ENCODE measurements around the gene SLC35B2.
A peak's percentile ranks its signal among the peaks of the same experiment; 100 is the strongest.

Gene SLC35B2

DNA sequence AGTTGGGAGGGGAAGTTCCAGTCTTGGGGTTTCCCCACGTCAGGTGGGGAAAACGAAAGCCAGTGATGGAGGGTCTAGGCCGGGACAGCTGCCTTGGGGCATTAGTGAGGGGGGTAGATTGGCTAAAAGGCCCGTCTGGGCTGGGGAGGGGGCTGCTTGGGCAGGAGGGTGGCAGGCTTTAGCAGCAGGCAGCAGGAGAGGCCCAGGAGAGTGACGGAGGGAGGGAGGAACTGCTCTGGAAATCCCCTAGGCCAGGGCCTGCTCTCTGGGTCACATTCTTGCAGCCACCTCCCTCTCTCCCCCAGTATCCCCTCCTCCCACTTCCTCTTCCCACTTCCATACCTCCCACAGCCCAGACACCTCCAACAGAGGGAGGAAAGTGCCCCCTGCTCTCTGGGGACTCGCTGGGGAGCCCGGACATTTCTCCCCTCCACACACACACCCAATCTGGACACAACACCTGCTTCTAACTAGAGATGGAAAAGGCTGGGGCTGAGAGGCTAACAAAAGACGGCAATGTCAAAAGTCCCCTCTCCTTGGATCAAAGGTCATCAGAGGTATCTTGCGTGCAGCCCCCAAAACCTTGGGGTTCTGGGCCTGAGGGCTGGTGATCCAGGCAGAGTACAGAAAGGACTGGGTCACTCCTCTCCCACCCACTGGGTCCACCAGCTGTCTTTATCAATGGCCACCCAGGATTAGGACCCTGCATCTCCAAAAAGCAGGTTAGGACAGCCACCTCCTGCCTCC, 6.2 kb upstream of the SLC35B2 start:
- CTCF ChIA-PET, result interaction anchor here (0.6 to 2.6 kb wide), 6 partner anchors 10 to 134 kb away, joined by 3 to 8 read pairs (median 3); no protein-coding TSS in a partner anchor
- Histone ChIP-seq H3K4me1 (ENCODE audit: control insufficient read depth, insufficient read depth, low read length) (peaks cover 4% of the 10 kb centered on the region; the same call in 1 of the 2 replicates), H3K9me3 (ENCODE audit: control insufficient read depth, insufficient read depth, low read depth, low read length) (no peaks in the 10 kb centered on the region), H3K4me3 (ENCODE audit: low read depth, low read length) (no peak overlapping the region), H3K36me3 (ENCODE audit: control insufficient read depth in 2 of 2, insufficient read depth in 1 of 2, low read length in 2 of 2) (peaks cover 0 to 29% of the 10 kb centered on the region in 2 experiments; a peak in 1 of 3 replicates), H3K27ac (ENCODE audit: extremely low read depth, low read depth, low read length) (no peak overlapping the region)
- POLR2A ChIA-PET, result interaction anchor here (0.6 to 2.2 kb wide), 3 partner anchors 11 to 50 kb away, joined by 3 to 15 read pairs (median 4); partner anchors contain the start of genes AARS2 and HSP90AB1
- TF ChIP-seq ZNF211 (tag by site-specific recombination; IDR thresholded peaks at IDR 0.05; ENCODE audit: low read depth) (no peak), ZNF571 (tag by site-specific recombination; IDR thresholded peaks at IDR 0.05) (no peak), SP7 (tag by site-specific recombination; IDR thresholded peaks at IDR 0.05) (no peak), ZFP69B (tag by site-specific recombination; IDR thresholded peaks at IDR 0.05) (no peak), ZNF350 (tag by site-specific recombination; IDR thresholded peaks at IDR 0.05) (no peak), ZNF792 (tag by site-specific recombination; IDR thresholded peaks at IDR 0.05) (no peak), ZNF426 (tag by site-specific recombination; IDR thresholded peaks at IDR 0.05) (no peak), ZIC2 (tag by site-specific recombination; IDR thresholded peaks at IDR 0.05) (no peak), GLIS1 (tag by site-specific recombination; IDR thresholded peaks at IDR 0.05) (peak; percentile 80), SP2 (tag by site-specific recombination; IDR thresholded peaks at IDR 0.05) (peak; percentile 33; the same call in 1 of the 2 replicates), ZNF221 (tag by site-specific recombination; IDR thresholded peaks at IDR 0.05; ENCODE audit: borderline replicate concordance) (no peak), ZNF629 (tag by site-specific recombination; IDR thresholded peaks at IDR 0.05) (no peak), ZNF24 (tag by site-specific recombination; IDR thresholded peaks at IDR 0.05) (no peak), ZNF292 (tag by site-specific recombination; IDR thresholded peaks at IDR 0.05; ENCODE audit: borderline replicate concordance, low read depth) (no peak), ZNF416 (tag by site-specific recombination; IDR thresholded peaks at IDR 0.05) (no peak), KLF7 (tag by site-specific recombination; IDR thresholded peaks at IDR 0.05; ENCODE audit: borderline replicate concordance) (no peak), ZSCAN16 (tag by site-specific recombination; IDR thresholded peaks at IDR 0.05) (no peak), BCL11B (tag by site-specific recombination; IDR thresholded peaks at IDR 0.05; ENCODE audit: low read depth) (no peak)
- TF ChIP-seq, protein P1, sequence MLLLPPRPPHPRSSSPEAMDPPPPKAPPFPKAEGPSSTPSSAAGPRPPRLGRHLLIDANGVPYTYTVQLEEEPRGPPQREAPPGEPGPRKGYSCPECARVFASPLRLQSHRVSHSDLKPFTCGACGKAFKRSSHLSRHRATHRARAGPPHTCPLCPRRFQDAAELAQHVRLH (tag by site-specific recombination; IDR thresholded peaks at IDR 0.05), result no peak
- TF ChIP-seq, protein P2, sequence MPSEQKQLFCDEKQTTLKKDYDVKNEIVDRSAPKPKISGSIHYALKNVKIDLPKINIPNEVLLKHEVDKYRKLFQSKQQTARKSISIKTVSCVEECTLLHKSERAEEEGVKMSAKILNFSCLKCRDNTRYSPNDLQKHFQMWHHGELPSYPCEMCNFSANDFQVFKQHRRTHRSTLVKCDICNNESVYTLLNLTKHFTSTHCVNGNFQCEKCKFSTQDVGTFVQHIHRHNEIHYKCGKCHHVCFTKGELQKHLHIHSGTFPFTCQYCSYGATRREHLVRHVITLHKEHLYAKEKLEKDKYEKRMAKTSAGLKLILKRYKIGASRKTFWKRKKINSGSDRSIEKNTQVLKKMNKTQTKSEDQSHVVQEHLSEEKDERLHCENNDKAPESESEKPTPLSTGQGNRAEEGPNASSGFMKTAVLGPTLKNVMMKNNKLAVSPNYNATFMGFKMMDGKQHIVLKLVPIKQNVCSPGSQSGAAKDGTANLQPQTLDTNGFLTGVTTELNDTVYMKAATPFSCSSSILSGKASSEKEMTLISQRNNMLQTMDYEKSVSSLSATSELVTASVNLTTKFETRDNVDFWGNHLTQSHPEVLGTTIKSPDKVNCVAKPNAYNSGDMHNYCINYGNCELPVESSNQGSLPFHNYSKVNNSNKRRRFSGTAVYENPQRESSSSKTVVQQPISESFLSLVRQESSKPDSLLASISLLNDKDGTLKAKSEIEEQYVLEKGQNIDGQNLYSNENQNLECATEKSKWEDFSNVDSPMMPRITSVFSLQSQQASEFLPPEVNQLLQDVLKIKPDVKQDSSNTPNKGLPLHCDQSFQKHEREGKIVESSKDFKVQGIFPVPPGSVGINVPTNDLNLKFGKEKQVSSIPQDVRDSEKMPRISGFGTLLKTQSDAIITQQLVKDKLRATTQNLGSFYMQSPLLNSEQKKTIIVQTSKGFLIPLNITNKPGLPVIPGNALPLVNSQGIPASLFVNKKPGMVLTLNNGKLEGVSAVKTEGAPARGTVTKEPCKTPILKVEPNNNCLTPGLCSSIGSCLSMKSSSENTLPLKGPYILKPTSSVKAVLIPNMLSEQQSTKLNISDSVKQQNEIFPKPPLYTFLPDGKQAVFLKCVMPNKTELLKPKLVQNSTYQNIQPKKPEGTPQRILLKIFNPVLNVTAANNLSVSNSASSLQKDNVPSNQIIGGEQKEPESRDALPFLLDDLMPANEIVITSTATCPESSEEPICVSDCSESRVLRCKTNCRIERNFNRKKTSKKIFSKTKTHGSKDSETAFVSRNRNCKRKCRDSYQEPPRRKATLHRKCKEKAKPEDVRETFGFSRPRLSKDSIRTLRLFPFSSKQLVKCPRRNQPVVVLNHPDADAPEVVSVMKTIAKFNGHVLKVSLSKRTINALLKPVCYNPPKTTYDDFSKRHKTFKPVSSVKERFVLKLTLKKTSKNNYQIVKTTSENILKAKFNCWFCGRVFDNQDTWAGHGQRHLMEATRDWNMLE (tag by site-specific recombination; conservative IDR thresholded peaks at IDR 0.05; ENCODE audit: low read depth), result no peak
- TF ChIP-seq, protein P3, sequence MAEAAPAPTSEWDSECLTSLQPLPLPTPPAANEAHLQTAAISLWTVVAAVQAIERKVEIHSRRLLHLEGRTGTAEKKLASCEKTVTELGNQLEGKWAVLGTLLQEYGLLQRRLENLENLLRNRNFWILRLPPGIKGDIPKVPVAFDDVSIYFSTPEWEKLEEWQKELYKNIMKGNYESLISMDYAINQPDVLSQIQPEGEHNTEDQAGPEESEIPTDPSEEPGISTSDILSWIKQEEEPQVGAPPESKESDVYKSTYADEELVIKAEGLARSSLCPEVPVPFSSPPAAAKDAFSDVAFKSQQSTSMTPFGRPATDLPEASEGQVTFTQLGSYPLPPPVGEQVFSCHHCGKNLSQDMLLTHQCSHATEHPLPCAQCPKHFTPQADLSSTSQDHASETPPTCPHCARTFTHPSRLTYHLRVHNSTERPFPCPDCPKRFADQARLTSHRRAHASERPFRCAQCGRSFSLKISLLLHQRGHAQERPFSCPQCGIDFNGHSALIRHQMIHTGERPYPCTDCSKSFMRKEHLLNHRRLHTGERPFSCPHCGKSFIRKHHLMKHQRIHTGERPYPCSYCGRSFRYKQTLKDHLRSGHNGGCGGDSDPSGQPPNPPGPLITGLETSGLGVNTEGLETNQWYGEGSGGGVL (tag by site-specific recombination; IDR thresholded peaks at IDR 0.05), result 0 out of 2 replicates have a peak, but pooled peaks have one; percentile 24
- TF ChIP-seq, protein P4, sequence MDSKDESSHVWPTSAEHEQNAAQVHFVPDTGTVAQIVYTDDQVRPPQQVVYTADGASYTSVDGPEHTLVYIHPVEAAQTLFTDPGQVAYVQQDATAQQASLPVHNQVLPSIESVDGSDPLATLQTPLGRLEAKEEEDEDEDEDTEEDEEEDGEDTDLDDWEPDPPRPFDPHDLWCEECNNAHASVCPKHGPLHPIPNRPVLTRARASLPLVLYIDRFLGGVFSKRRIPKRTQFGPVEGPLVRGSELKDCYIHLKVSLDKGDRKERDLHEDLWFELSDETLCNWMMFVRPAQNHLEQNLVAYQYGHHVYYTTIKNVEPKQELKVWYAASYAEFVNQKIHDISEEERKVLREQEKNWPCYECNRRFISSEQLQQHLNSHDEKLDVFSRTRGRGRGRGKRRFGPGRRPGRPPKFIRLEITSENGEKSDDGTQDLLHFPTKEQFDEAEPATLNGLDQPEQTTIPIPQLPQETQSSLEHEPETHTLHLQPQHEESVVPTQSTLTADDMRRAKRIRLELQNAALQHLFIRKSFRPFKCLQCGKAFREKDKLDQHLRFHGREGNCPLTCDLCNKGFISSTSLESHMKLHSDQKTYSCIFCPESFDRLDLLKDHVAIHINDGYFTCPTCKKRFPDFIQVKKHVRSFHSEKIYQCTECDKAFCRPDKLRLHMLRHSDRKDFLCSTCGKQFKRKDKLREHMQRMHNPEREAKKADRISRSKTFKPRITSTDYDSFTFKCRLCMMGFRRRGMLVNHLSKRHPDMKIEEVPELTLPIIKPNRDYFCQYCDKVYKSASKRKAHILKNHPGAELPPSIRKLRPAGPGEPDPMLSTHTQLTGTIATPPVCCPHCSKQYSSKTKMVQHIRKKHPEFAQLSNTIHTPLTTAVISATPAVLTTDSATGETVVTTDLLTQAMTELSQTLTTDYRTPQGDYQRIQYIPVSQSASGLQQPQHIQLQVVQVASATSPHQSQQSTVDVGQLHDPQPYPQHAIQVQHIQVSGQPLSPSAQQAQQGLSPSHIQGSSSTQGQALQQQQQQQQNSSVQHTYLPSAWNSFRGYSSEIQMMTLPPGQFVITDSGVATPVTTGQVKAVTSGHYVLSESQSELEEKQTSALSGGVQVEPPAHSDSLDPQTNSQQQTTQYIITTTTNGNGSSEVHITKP (tag by site-specific recombination; IDR thresholded peaks at IDR 0.05), result no peak
- TF ChIP-seq, protein P5, sequence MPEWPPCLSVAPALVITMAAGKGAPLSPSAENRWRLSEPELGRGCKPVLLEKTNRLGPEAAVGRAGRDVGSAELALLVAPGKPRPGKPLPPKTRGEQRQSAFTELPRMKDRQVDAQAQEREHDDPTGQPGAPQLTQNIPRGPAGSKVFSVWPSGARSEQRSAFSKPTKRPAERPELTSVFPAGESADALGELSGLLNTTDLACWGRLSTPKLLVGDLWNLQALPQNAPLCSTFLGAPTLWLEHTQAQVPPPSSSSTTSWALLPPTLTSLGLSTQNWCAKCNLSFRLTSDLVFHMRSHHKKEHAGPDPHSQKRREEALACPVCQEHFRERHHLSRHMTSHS (tag by site-specific recombination; IDR thresholded peaks at IDR 0.05), result no peak
- TF ChIP-seq, protein P6, sequence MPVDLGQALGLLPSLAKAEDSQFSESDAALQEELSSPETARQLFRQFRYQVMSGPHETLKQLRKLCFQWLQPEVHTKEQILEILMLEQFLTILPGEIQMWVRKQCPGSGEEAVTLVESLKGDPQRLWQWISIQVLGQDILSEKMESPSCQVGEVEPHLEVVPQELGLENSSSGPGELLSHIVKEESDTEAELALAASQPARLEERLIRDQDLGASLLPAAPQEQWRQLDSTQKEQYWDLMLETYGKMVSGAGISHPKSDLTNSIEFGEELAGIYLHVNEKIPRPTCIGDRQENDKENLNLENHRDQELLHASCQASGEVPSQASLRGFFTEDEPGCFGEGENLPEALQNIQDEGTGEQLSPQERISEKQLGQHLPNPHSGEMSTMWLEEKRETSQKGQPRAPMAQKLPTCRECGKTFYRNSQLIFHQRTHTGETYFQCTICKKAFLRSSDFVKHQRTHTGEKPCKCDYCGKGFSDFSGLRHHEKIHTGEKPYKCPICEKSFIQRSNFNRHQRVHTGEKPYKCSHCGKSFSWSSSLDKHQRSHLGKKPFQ (tag by site-specific recombination; IDR thresholded peaks at IDR 0.05), result no peak

Measured in HEK293 (cell line).